HL-60/S4 treated with retinoic acid at 250 ng/mL for 4 days and 3 days (cell line): ENCODE measurements around the gene IL20RB.
"Not testable (repeated sequence)": the region's sequence is repeated elsewhere in the genome, so short reads cannot be mapped to it uniquely, and the experiment has no call there.

Experiments
- in situ Hi-C: fragments of 300-500 bp; cut with MboI; formaldehyde crosslinking; loops from 2 replicates; pipeline ENCODE4 v1.7.0; 2022; ENCODE audit warnings: low sequenced_read_pairs

Gene IL20RB

DNA sequence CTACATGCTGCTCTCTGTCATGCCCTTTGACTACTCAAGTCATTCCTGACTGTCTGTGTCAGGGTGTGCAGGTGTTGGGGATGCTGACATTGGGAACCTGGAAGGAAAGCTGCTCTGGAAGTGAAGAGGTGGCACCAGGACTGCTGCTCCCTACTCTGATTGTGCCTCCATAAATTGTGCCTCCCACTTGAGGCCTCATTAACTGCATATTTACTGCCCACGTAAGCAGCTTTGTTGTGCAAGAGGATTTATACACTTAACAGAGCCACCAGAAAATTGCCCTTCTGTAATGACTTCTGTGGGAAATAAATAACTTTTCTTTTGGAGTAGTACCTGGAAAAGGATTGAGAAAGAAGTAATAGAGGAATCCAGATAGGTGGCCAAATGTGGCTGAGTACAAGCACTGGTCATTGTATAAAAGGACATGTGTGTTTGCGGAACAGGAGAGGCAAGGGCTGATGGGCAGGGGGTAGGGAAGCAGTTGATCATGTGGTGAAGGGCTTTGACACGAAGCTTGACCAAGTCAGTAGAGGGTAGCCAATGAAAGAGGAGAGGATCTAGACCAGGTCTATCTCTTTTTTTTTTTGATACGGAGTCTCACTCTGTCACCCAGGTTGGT is 24.8 kb downstream of the IL20RB start:
- in situ Hi-C loops: no loop called here

DNA sequence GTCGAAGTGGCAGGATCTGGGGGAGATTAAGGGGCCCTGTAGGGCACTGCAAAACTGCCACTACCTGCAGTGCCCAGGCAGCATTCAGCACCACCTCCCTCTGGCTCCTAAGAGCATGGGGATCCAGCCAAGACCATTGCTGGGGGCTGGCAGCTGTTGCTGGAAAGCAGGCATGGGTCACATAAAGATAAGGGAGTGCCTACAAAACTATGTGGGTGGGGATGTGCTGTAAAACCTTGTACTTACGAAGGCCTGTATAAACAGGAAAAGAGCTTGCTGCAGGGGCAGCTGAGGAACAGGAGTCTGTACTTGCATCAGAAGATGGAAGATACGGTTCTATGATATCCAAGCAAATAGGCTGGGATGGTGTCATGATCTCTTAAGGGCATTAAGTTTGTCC is 27.1 kb downstream of the IL20RB start:
- in situ Hi-C loops: no loop called here

GRCh38 chr3:136987398-136987980 is 29.7 kb downstream of the IL20RB start:
- in situ Hi-C loops: not testable (repeated sequence)

DNA sequence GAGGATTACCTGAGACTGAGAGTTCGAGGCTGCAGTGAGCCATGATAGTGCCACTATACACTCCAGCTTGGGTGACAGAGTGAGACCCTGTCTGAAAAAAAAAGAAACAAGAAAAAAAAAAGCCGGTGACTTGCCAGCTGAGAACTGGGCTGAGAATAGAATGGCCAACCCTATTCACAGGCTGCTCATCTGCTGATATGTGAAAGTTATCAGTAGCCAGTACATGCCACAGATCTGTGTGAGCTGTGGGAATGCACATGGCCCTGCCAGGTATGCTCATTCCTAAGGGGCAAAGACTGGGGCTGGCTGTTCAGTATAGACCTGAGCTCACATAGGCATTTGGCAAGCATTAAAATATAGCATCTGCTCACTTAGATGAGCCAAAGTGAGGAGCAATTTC is 30.9 kb downstream of the IL20RB start:
- in situ Hi-C loops: no loop called here

DNA sequence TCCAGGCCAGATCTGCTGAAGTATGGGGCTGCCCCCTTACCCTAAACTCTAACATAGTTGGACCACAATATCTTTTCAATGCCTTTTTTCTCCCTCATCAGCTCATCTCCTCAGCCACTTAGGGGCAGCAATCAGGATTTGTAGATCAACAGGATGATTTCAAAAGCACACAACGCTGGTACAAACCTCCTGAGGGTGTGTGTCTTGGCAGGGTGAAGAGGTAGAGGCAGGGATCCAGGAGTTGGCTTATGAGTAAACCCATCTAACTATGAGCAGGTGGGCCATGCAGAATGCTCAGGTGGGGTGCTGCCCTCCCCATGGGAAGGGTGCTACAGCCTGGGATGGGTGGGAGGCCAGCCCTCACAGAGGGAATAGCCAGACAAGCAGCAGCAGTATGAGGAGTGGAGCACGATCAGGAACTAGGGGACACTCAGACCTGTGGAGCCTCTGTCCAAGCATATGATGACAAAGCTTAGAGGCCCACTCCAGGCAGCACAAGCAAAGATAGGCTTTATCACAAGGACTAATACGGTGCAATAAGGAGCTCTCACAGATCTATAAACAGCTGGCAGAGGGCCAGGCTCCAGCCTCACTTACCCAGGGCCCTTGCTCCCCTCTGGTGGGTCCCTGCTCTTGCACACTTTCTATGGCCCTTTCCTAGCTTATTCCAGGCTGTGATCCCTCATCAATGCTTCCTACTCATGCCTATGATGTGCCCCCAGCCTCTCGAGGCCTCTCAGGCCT is 32.2 kb downstream of the IL20RB start:
- in situ Hi-C loops: no loop called here

DNA sequence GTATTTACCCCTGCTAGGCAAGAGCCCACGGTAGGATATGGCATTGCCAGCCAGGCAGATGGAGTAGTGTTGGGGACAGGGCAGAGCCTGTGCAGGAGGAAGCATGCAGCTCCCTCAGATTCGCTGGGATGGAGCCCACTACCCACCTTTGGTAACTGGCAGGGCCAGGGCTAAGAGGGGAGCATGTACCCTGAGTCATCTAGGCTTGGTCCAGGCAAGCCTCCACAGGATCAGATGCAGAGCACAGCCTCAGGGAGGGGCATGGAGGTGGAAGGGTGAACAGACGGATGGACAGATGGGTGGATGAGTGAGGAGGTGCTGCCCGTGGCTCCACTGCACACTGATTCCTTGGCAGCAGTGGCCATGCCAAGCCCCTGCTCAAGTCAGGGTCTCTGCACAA is 33.0 kb downstream of the IL20RB start:
- in situ Hi-C loops: no loop called here

GRCh38 chr3:136992115-136992514 is 34.3 kb downstream of the IL20RB start:
- in situ Hi-C loops: no loop called here

DNA sequence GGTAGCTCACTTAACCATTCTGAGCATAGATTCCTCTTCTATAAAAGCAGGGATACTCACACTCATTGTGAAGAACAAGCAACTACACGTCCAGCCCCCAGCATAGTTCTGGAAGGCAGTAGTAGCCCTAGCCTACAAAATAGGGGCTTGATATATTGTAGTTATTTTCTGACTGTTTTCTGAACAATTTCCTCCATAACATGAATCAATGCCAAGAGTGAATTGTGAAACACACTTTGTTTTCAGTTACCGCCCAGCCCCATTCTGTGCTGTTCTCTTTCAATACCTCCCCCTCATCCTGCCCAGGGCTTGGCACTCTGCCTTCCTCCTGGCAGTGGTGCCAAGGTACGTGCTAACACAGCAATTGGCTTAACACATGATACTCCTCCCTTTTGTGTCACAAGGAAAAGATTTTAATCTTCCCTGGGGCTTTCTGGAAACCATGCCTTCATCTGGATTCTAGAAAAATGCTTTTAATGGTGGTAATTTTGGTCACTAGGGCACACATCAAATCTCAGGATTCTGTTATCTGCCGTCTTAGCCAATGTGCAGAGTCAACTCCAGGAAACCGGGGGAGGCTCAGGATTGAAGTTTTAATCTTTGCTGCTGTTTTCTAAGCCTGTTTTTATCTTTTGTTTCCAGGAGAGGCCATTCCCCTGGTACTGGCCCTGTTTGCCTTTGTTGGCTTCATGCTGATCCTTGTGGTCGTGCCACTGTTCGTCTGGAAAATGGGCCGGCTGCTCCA is 37.2 kb downstream of the IL20RB start:
- in situ Hi-C loops: no loop called here

DNA sequence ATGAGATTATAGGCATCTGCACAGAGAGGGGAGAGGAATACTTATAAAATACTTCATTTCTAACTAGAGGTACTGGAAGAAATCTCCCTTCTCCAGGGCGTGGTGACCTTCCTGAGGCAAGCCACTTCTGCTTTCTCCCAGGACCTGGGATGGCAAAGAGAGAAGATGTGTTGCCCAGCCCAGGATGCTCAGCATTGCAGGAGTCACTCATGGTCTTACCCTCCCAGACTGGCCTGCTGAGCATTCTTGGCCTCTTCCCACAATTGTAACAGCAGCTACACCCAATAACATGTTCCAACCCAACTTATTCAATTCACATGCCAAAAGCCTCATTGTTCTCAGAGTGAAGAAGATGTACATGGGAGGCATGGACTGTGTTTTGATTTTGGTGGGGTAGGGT is 37.9 kb downstream of the IL20RB start:
- in situ Hi-C loops: no loop called here

GRCh38 chr3:137000039-137000438 is 42.3 kb downstream of the IL20RB start:
- in situ Hi-C loops: loop anchor here (25.0 kb wide), 2 partner anchors 613 to 688 kb away; no protein-coding TSS in a partner anchor

GRCh38 chr3:137007376-137007775 is 49.6 kb downstream of the IL20RB start:
- in situ Hi-C loops: loop anchor here (25.0 kb wide), 2 partner anchors 620 to 695 kb away; no protein-coding TSS in a partner anchor

GRCh38 chr3:137008131-137008530 is 50.3 kb downstream of the IL20RB start:
- in situ Hi-C loops: loop anchor here (25.0 kb wide), 2 partner anchors 621 to 696 kb away; no protein-coding TSS in a partner anchor

GRCh38 chr3:137008976-137009375 is 51.2 kb downstream of the IL20RB start:
- in situ Hi-C loops: loop anchor here (25.0 kb wide), 2 partner anchors 622 to 697 kb away; no protein-coding TSS in a partner anchor

GRCh38 chr3:137010137-137010536 is 52.4 kb downstream of the IL20RB start:
- in situ Hi-C loops: loop anchor here (10.0 to 25.0 kb wide), 4 partner anchors 255 to 935 kb away; partner anchors contain the start of gene STAG1

DNA sequence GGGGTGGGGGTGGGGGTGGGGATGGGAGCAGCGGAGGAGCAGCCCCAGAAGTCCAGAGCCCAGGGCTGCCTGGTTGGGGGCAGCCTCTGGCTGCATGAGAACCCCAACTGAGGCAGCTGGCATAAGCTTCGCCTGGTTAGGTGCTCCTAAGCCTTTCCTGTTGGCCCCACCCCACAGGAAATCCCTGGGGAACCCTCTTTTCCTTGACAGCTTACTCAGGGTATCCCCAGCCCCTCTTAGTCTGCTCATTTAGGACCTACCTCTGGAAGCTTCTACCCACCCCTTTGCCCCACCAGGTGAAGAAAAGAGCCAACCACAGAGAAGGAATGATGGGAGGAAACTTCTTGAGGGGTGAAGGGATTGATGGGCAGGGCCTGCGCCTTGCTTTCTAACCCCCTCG is 53.4 kb downstream of the IL20RB start:
- in situ Hi-C loops: loop anchor here (10.0 to 25.0 kb wide), 4 partner anchors 256 to 936 kb away; partner anchors contain the start of gene STAG1

DNA sequence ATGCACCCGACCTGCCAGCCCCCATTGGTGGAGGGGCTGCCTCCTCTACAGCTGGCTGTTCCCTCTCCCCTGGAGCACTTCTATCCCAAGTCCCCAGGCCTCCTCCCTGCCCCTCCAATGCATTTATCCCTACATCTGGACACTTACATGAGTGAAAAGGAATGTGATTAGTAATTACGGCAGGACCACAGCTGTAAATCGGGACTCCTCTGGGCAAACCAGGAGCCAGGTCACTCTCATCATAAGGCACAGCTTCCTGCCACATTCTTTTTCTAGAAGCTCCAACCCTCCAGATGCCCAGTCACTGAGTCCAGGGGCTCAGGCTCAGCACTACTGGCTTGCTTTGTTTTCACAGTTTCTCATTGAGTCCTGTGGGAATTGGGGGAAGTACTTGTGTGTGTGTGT is 54.3 kb downstream of the IL20RB start:
- in situ Hi-C loops: loop anchor here (10.0 to 25.0 kb wide), 4 partner anchors 257 to 937 kb away; partner anchors contain the start of gene STAG1

GRCh38 chr3:137013951-137014688 is 56.3 kb downstream of the IL20RB start:
- in situ Hi-C loops: loop anchor here (10.0 to 25.0 kb wide), 4 partner anchors 259 to 939 kb away; partner anchors contain the start of gene STAG1

DNA sequence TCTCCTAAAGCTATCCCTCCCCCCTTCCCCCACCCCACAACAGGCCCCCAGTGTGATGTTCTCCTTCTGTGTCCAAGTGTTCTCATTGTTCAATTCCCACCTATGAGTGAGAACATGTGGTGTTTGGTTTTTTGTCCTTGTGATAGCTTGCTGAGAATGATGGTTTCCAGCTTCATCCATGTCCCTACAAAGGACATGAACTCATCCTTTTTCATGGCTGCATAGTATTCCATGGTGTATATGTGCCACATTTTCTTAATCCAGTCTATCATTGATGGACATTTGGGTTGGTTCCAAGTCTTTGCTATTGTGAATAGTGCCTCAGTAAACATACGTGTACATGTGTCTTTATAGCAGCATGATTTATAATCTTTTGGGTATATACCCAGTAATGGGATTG is 59.5 kb downstream of the IL20RB start:
- in situ Hi-C loops: loop anchor here (10.0 to 25.0 kb wide), 4 partner anchors 263 to 943 kb away; partner anchors contain the start of gene STAG1

- in situ Hi-C loops: loop anchor here (25.0 kb wide), 2 partner anchors 633 to 708 kb away; no protein-coding TSS in a partner anchor
Observed at GRCh38 chr3:137020315-137020714, 62.5 kb downstream of the IL20RB start.

DNA sequence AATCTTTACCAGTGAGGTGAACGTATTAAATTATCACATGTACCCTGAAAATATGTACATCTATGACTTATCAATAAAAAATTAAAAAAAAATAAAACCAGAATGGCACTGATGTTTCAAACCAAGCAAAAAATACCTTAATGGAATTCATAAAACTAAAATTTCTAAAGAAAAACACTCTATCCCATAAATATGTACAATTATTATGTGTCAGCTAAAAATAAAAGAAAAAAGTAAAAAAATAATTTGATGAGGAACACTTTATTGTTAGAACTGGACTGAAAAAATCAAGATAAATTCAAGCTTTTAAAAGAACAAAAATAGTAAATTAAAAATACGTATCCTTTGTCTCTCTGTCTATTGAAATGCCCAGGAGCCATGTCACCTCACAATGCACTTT is 63.1 kb downstream of the IL20RB start:
- in situ Hi-C loops: loop anchor here (25.0 kb wide), 2 partner anchors 634 to 709 kb away; no protein-coding TSS in a partner anchor
